Bronchial epithelial cell (primary cell): Measurements from ENCODE around the gene NUP210. TPM values are rescaled to one million over a fixed set of nuclear protein-coding genes. Genes with fewer than 3 reads are reported as not detected.

Experiments
- DNase-seq: peaks from one replicate; pipeline ENCODE4 v3.0.0-alpha.2; 2010; ENCODE audit warnings: low read depth
- FAIRE-seq: peaks from 2 replicates; lab custom pipeline; 2011; peaks lifted over from hg19 to GRCh38; lab: Jason Lieb, UNC
- H3K27me3 ChIP-seq: 2 replicates; pipeline ENCODE4 v1.5.1; 2011; ENCODE audit warnings: low read length; ENCODE audit not compliant: control insufficient read depth, insufficient read depth
- H3K36me3 ChIP-seq: 2 replicates; pipeline ENCODE4 v1.5.1; 2011; ENCODE audit warnings: low read length; ENCODE audit not compliant: control insufficient read depth, insufficient read depth
- H3K4me3 ChIP-seq: 2 replicates; pipeline ENCODE4 v1.5.1; 2011; ENCODE audit warnings: mild to moderate bottlenecking, low read depth, low read length, control low read depth
- total RNA-seq: library from RNA; depleted of rRNA; stranded (reverse); fragments of >200 nt; gene quantifications from 2 replicates; pipeline ENCODE4 v1.2.1, GENCODE V29; 2014
- TF ChIP-seq, protein P1 (sequence below): IDR thresholded peaks from 2 replicates; pipeline ENCODE4 v1.5.1; 2011; ENCODE audit warnings: mild to moderate bottlenecking, moderate library complexity, low read length, control low read depth, inconsistent platforms; ENCODE audit not compliant: insufficient read depth, severe bottlenecking

NUP210 gene
- total RNA-seq, 1 donor from 2014 or later: not detected

DNA sequence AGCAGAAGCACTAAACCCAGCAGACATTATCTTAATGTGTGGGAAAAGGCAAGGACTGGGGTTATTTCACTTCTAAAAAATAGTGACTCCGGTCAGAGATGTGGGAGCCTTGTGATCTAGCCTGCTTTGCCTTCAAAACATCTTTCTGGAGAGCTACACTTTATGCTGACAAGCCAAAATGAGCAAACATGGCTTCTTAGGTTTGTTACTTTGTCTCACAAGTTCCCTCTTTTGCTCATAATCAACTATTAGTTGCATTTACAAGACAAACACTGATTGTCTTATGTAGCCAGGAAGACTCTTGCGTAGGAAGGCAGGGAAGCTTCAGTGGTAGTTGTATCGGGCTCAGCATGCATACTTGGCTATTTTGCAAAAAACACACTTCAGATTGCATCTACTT lies 129.2 kb downstream of the NUP210 start:
- H3K4me3 ChIP-seq: no peak overlapping the region
- DNase-seq: no peak

DNA sequence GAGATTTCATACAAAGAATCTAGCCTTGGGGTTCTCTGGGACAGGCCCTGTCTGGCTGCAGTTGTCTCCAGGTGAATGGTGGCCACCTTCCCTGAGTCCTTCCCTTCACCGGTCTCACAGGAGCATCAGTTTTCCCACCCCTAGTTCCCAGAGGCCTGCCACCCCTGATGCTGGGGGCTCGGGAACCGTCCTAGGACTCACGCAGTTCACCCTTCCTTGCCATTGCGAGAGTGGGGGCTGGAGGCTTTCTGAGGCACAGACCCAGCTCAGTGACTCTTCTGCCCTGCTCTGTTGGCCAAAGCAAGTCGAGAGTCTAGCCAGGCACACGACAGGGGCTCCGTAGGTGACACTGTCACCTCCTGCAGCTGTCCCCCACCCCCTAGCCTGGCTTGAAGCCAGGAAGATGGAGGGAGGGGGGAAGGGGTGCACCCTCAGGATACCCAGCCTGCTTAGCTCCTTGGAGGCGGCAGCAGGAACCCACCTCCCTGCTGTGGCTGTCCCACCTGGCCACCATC lies 130.3 kb downstream of the NUP210 start:
- Histone ChIP-seq H3K36me3 (no peaks in the 10 kb centered on the region), H3K27me3 (no peaks in the 10 kb centered on the region), H3K4me3 (no peak overlapping the region)
- no peak for DNase-seq
- FAIRE-seq: no peak
- TF ChIP-seq, protein P1, sequence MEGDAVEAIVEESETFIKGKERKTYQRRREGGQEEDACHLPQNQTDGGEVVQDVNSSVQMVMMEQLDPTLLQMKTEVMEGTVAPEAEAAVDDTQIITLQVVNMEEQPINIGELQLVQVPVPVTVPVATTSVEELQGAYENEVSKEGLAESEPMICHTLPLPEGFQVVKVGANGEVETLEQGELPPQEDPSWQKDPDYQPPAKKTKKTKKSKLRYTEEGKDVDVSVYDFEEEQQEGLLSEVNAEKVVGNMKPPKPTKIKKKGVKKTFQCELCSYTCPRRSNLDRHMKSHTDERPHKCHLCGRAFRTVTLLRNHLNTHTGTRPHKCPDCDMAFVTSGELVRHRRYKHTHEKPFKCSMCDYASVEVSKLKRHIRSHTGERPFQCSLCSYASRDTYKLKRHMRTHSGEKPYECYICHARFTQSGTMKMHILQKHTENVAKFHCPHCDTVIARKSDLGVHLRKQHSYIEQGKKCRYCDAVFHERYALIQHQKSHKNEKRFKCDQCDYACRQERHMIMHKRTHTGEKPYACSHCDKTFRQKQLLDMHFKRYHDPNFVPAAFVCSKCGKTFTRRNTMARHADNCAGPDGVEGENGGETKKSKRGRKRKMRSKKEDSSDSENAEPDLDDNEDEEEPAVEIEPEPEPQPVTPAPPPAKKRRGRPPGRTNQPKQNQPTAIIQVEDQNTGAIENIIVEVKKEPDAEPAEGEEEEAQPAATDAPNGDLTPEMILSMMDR: no peak

More for the DNA sequence above, 129.2 kb downstream of the NUP210 start:
- FAIRE-seq: no peak
- Histone ChIP-seq H3K27me3 (no peaks in the 10 kb centered on the region), H3K36me3 (no peaks in the 10 kb centered on the region)
- TF ChIP-seq, protein P1: no peak

DNA sequence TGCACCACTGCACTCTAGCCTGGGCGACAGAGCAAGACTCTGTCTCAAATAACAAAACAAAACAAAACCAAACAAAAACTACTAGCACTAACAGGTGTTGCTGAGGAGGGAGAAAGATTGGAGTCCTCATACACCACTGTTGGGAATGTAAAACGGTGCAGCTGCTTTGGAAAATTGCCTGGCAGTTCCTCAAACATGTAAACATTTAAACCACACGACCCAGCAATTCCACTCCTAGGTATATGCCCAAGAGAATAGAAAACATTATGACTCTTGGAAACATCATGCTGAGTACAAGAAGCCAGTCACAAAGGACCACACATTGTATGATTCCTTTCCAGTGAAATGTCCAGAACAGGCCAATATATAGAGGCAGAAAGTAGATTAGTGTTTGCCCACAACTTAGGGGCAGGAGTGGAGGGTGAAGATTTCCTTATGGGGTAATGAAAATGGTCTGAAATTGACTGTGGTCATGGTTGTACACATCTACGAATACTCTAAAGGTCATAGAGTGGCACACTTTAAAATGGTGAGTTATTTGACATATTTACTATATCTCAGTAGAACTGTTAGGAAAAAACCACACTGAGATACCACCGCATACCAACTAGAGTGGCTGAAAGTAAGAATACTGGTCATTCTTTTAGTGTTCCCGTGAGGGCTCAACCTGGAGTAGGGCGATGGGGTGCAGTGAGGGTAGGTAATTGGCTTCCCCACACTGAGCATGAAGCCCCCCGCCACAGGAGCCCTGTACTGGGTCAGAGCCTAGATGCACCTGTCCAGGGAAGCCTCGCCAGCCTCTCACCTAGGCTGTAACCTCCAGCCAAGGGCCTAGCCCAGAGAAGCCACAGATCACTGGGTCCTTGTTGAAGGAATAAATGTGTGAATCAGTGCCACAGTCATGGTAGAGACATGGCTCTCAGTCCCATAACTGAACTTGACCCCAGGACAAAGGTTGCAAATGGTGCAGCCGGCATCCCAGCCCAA lies 131.1 kb downstream of the NUP210 start:
- Histone ChIP-seq H3K36me3 (no peaks in the 10 kb centered on the region), H3K27me3 (peaks cover 3% of the 10 kb centered on the region), H3K4me3 (no peak overlapping the region)
- DNase-seq: no peak
- TF ChIP-seq, protein P1: no peak
- no peak for FAIRE-seq

DNA sequence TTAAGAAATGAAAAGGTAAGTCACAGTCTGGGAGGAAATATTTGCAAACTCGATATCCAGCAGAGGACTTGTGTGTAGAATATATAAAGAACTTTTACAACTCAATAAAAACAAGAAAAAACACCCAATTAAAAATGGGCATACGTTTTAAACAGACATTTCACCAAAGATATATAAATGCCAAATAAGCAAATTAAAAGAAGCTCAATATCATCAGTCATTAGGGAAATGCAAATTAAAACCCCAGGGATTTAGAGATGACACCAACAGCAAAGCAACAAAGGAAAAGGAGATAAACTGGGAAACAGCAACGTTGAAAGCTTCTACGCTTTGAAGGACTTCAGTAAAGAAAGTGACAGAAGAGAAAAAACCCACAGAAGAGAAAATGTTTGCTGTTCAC lies 132.3 kb downstream of the NUP210 start:
- TF ChIP-seq, protein P1: no peak
- no peak overlapping the region for H3K4me3 ChIP-seq
- peaks cover 12% of the 10 kb centered on the region for H3K27me3 ChIP-seq
- no peak for FAIRE-seq
- no peaks in the 10 kb centered on the region for H3K36me3 ChIP-seq
- no peak for DNase-seq

GRCh38 chr3:13286873-13287272 lies 133.2 kb downstream of the NUP210 start:
- FAIRE-seq (no peak), DNase-seq (no peak)
- H3K27me3 ChIP-seq: peaks cover 17% of the 10 kb centered on the region
- TF ChIP-seq, protein P1: no peak
- H3K36me3 ChIP-seq: no peaks in the 10 kb centered on the region
- H3K4me3 ChIP-seq: no peak overlapping the region
